Keratinocyte (primary cell): ENCODE results near the gene CIPC. TPM values are rescaled to one million over a fixed set of nuclear protein-coding genes. Genes with fewer than 3 reads are reported as not detected.
A peak's percentile ranks its signal among the peaks of the same experiment; 100 is the strongest.

Experiments
- DNase-seq: peaks from one replicate; pipeline ENCODE4 v3.0.0-alpha.2; 2011; ENCODE audit warnings: low read depth, missing footprints, low spot score
- FAIRE-seq: peaks from 2 replicates; lab custom pipeline; 2011; peaks lifted over from hg19 to GRCh38; lab: Jason Lieb, UNC
- H2AFZ ChIP-seq: 2 replicates; pipeline ENCODE4 v1.6.0; 2012; ENCODE audit warnings: low read length, control low read depth, inconsistent platforms; ENCODE audit not compliant: control insufficient read depth
- H3K27ac ChIP-seq: 2 replicates; pipeline ENCODE4 v1.5.1; 2011; ENCODE audit warnings: low read length; ENCODE audit not compliant: control insufficient read depth, insufficient read depth
- H3K27me3 ChIP-seq: 3 replicates; pipeline ENCODE4 v1.6.0; 2011; ENCODE audit warnings: low read length; ENCODE audit not compliant: control insufficient read depth, insufficient read depth; ENCODE audit errors: extremely low read depth
- H3K36me3 ChIP-seq, 2 experiments: 2 replicates in 1 of 2; 3 replicates in 1 of 2; pipeline ENCODE4 v1.5.1; 2011; ENCODE audit warnings: low read length in 2 of 2, mild to moderate bottlenecking in 1 of 2; ENCODE audit not compliant: control insufficient read depth in 2 of 2, insufficient read depth in 2 of 2; ENCODE audit errors: extremely low read depth in 1 of 2
- H3K4me1 ChIP-seq: 3 replicates; pipeline ENCODE4 v1.5.1; 2011; ENCODE audit warnings: low read length; ENCODE audit not compliant: control insufficient read depth, insufficient read depth; ENCODE audit errors: extremely low read depth
- H3K4me2 ChIP-seq: 3 replicates; pipeline ENCODE4 v1.6.0; 2011; ENCODE audit warnings: low read depth, low read length; ENCODE audit not compliant: control insufficient read depth, insufficient read depth; ENCODE audit errors: extremely low read depth
- H3K4me3 ChIP-seq, 3 experiments: fragments of 200-600 bp in 1 of 3; sonication (generic) in 1 of 3; 2 replicates in 2 of 3; 3 replicates in 1 of 3; pipeline ENCODE4 v1.5.1; 2011 to 2016; ENCODE audit warnings: low read length in 3 of 3, mild to moderate bottlenecking in 3 of 3, control low read depth in 2 of 3, inconsistent platforms in 1 of 3, low read depth in 1 of 3, mixed read lengths in 1 of 3, mixed run types in 1 of 3, moderate library complexity in 1 of 3; ENCODE audit not compliant: control insufficient read depth in 2 of 3, insufficient read depth in 2 of 3; ENCODE audit errors: extremely low read depth in 1 of 3
- H3K79me2 ChIP-seq: 2 replicates; pipeline ENCODE4 v1.6.0; 2012; ENCODE audit warnings: low read length; ENCODE audit not compliant: control insufficient read depth, insufficient read depth
- H3K9ac ChIP-seq: 3 replicates; pipeline ENCODE4 v1.6.0; 2011; ENCODE audit warnings: low read length; ENCODE audit not compliant: control insufficient read depth, insufficient read depth; ENCODE audit errors: extremely low read depth
- H3K9me1 ChIP-seq: 3 replicates; pipeline ENCODE4 v1.6.0; 2011; ENCODE audit warnings: low read length; ENCODE audit not compliant: control insufficient read depth, insufficient read depth; ENCODE audit errors: extremely low read depth
- H3K9me3 ChIP-seq: 2 replicates; pipeline ENCODE4 v1.5.1; 2012; ENCODE audit warnings: low read depth, low read length; ENCODE audit not compliant: control insufficient read depth
- H4K20me1 ChIP-seq: 3 replicates; pipeline ENCODE4 v1.6.0; 2011; ENCODE audit warnings: low read length; ENCODE audit not compliant: control insufficient read depth, insufficient read depth; ENCODE audit errors: extremely low read depth
- EZH2 ChIP-seq: IDR thresholded peaks from one replicate; pipeline ENCODE4 v1.6.1; 2012; ENCODE audit warnings: inconsistent platforms, mild to moderate bottlenecking, low read length, moderate library complexity
- dilution Hi-C: fragments of 300-500 bp; cut with MboI; formaldehyde crosslinking; loops from one replicate; pipeline ENCODE4 v1.7.0; 2020; ENCODE audit warnings: low sequenced_read_pairs; ENCODE audit not compliant: extremely low pct_ligation_motif_present
- polyA plus RNA-seq, 5 experiments: library from polyadenylated mRNA; depleted of rRNA in 3 of 5; stranded (reverse) in 3 of 5; stranded (forward) in 1 of 5; unstranded in 1 of 5; fragments of >200 nt; gene quantifications; 1 replicate in 1 of 5; 2 replicates in 3 of 5; 3 replicates in 1 of 5; pipeline versions ENCODE4 v1.2.1 to v1.2.3, GENCODE V29; 2011 to 2012; ENCODE audit warnings: missing spikeins in 2 of 5, low read depth in 1 of 5, low replicate concordance in 1 of 5
- TF ChIP-seq, protein P1 (sequence below), 3 experiments: IDR thresholded peaks in 1 of 3; conservative IDR thresholded peaks in 1 of 3; optimal IDR thresholded peaks in 1 of 3; 2 replicates in 2 of 3; 3 replicates in 1 of 3; pipeline versions ENCODE3 to v1.5.1; 2011; ENCODE audit warnings: low read length in 3 of 3, mild to moderate bottlenecking in 3 of 3, moderate library complexity in 2 of 3, control low read depth in 1 of 3, inconsistent platforms in 1 of 3; ENCODE audit not compliant: insufficient read depth in 2 of 3; ENCODE audit errors: extremely low read depth in 1 of 3

CIPC gene
- polyA plus RNA-seq, 1 donor (not counting 4 experiments of a cell fraction or from before 2014, with no cell fraction given), result 13.2 TPM

- H3K27me3 ChIP-seq, result peaks cover 18% of the 10 kb centered on the region
- H3K9ac ChIP-seq, result no peak overlapping the region
- peak; percentile 32 for TF ChIP-seq EZH2
- TF ChIP-seq, protein P1, sequence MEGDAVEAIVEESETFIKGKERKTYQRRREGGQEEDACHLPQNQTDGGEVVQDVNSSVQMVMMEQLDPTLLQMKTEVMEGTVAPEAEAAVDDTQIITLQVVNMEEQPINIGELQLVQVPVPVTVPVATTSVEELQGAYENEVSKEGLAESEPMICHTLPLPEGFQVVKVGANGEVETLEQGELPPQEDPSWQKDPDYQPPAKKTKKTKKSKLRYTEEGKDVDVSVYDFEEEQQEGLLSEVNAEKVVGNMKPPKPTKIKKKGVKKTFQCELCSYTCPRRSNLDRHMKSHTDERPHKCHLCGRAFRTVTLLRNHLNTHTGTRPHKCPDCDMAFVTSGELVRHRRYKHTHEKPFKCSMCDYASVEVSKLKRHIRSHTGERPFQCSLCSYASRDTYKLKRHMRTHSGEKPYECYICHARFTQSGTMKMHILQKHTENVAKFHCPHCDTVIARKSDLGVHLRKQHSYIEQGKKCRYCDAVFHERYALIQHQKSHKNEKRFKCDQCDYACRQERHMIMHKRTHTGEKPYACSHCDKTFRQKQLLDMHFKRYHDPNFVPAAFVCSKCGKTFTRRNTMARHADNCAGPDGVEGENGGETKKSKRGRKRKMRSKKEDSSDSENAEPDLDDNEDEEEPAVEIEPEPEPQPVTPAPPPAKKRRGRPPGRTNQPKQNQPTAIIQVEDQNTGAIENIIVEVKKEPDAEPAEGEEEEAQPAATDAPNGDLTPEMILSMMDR (optimal IDR thresholded peaks at IDR 0.05 in 1 of 3, IDR thresholded peaks at IDR 0.05 in 1 of 3, conservative IDR thresholded peaks at IDR 0.05 in 1 of 3; ENCODE audit: extremely low read depth in 1 of 3, insufficient read depth in 2 of 3, low read length in 3 of 3), result no peak
- no peak overlapping the region for H3K27ac ChIP-seq
- H3K4me2 ChIP-seq, result no peak overlapping the region
- H3K4me1 ChIP-seq, result peaks cover 4% of the 10 kb centered on the region
- no peaks in the 10 kb centered on the region for H3K36me3 ChIP-seq
- no peak overlapping the region for H2AFZ ChIP-seq
- no peaks in the 10 kb centered on the region for H3K79me2 ChIP-seq
- no peak for DNase-seq
- no peaks in the 10 kb centered on the region for H4K20me1 ChIP-seq
- no peaks in the 10 kb centered on the region for H3K9me3 ChIP-seq
- H3K4me3 ChIP-seq, result no peak overlapping the region
- no peaks in the 10 kb centered on the region for H3K9me1 ChIP-seq
- FAIRE-seq, result peak; percentile 61
- dilution Hi-C loops, result no loop called here
These were observed 60.3 kb downstream of the CIPC start for GRCh38 chr14:77158175-77158881.

GRCh38 chr14:77158882-77159255, 60.8 kb downstream of the CIPC start:
- peaks cover 4% of the 10 kb centered on the region for H3K4me1 ChIP-seq
- FAIRE-seq, result no peak
- dilution Hi-C loops, result no loop called here
- no peaks in the 10 kb centered on the region for H3K36me3 ChIP-seq
- H3K79me2 ChIP-seq, result no peaks in the 10 kb centered on the region
- DNase-seq, result no peak
- peaks cover 14% of the 10 kb centered on the region for H3K27me3 ChIP-seq
- H3K4me2 ChIP-seq, result no peak overlapping the region
- no peak overlapping the region for H3K4me3 ChIP-seq
- no peak overlapping the region for H2AFZ ChIP-seq
- no peak overlapping the region for H3K27ac ChIP-seq
- no peaks in the 10 kb centered on the region for H3K9me1 ChIP-seq
- H4K20me1 ChIP-seq, result no peaks in the 10 kb centered on the region
- TF ChIP-seq EZH2, result no peak
- TF ChIP-seq, protein P1 (optimal IDR thresholded peaks at IDR 0.05 in 1 of 3, IDR thresholded peaks at IDR 0.05 in 1 of 3, conservative IDR thresholded peaks at IDR 0.05 in 1 of 3; ENCODE audit: extremely low read depth in 1 of 3, insufficient read depth in 2 of 3, low read length in 3 of 3), result no peak
- no peaks in the 10 kb centered on the region for H3K9me3 ChIP-seq
- no peak overlapping the region for H3K9ac ChIP-seq
